Cardiac muscle cell (in vitro differentiated cells and primary cell): ENCODE results near the gene HOXD4. TPM values are rescaled to one million over a fixed set of nuclear protein-coding genes. Genes with fewer than 3 reads are reported as not detected.

Experiments
- DNase-seq, 2 donors: peaks; one replicate each; pipeline versions ENCODE4 v3.0.0 to v3.0.0-alpha.2; 2010 to 2017; ENCODE audit warnings: low read depth in 1 of 2, low spot score in 1 of 2
- H3K27ac ChIP-seq: fragments of 200-600 bp; sonication (generic); 2 replicates; pipeline ENCODE4 v1.5.1; 2016
- H3K27me3 ChIP-seq: fragments of 200-600 bp; sonication (generic); 2 replicates; pipeline ENCODE4 v1.6.0; 2016; ENCODE audit warnings: control low read depth
- H3K36me3 ChIP-seq: fragments of 200-600 bp; sonication (generic); 2 replicates; pipeline ENCODE4 v1.5.1; 2016; ENCODE audit warnings: control low read depth
- H3K4me1 ChIP-seq: fragments of 200-600 bp; sonication (generic); 2 replicates; pipeline ENCODE4 v1.8.1; 2017; ENCODE audit warnings: low read depth, mild to moderate bottlenecking, mixed run types
- H3K4me3 ChIP-seq: fragments of 200-600 bp; sonication (generic); 2 replicates; pipeline ENCODE4 v1.5.1; 2016; ENCODE audit warnings: mild to moderate bottlenecking
- H3K9me3 ChIP-seq: fragments of 200-600 bp; sonication (generic); 2 replicates; pipeline ENCODE4 v1.5.1; 2017; ENCODE audit warnings: low read depth, mild to moderate bottlenecking, control low read depth
- CTCF ChIP-seq: IDR thresholded peaks from 2 replicates; pipeline ENCODE4 v1.5.1; 2012; ENCODE audit warnings: low read depth, mild to moderate bottlenecking, low read length
- polyA plus RNA-seq: library from polyadenylated mRNA; unstranded; fragments of >200 nt; fragmentation: Nextera tagmentation; extraction: Ambion mirVana; gene quantifications from 2 replicates; pipeline ENCODE4 v1.2.1, GENCODE V29; 2016
- total RNA-seq: library from RNA; depleted of rRNA; stranded (reverse); fragments of >200 nt; gene quantifications from 2 replicates; pipeline ENCODE4 v1.2.3, GENCODE V29; 2016

HOXD4 gene
- total and polyA plus RNA-seq, 2 experiments from 2014 or later: not detected

- no peak for TF ChIP-seq CTCF
- Histone ChIP-seq H3K36me3 (no peaks in the 10 kb centered on the region), H3K4me1 (peaks cover 5% of the 10 kb centered on the region), H3K4me3 (no peak overlapping the region), H3K9me3 (no peaks in the 10 kb centered on the region), H3K27me3 (peaks cover 99% of the 10 kb centered on the region), H3K27ac (no peak overlapping the region)
- DNase-seq: peak in 1 of 2 donors; percentile 44
These were observed 46.9 kb upstream of the HOXD4 start for GRCh38 chr2:176104316-176105077.

- peaks cover 5% of the 10 kb centered on the region for H3K4me1 ChIP-seq
- H3K27ac ChIP-seq: no peak overlapping the region
- H3K36me3 ChIP-seq: no peaks in the 10 kb centered on the region
- H3K9me3 ChIP-seq: no peaks in the 10 kb centered on the region
- H3K27me3 ChIP-seq: peaks cover 99% of the 10 kb centered on the region
- no peak overlapping the region for H3K4me3 ChIP-seq
- DNase-seq: no peak
- TF ChIP-seq CTCF: no peak
These were observed 46.1 kb upstream of the HOXD4 start for GRCh38 chr2:176105078-176105729.

GRCh38 chr2:176105730-176106580, 45.4 kb upstream of the HOXD4 start:
- Histone ChIP-seq H3K36me3 (no peaks in the 10 kb centered on the region), H3K27ac (no peak overlapping the region), H3K4me3 (no peak overlapping the region), H3K9me3 (no peaks in the 10 kb centered on the region), H3K4me1 (peaks cover 5% of the 10 kb centered on the region), H3K27me3 (peaks cover 99% of the 10 kb centered on the region)
- no peak for TF ChIP-seq CTCF
- no peak for DNase-seq

GRCh38 chr2:176106581-176107539, 44.5 kb upstream of the HOXD4 start, which contains the start of gene HOXD11:
Gene HOXD11, plus strand, starts transcription at chr2:176107280. Its CDS starts 76 bp downstream, at chr2:176107356.
- Histone ChIP-seq H3K4me1 (peaks cover 5% of the 10 kb centered on the region), H3K36me3 (no peaks in the 10 kb centered on the region), H3K9me3 (no peaks in the 10 kb centered on the region), H3K27me3 (peaks cover 99% of the 10 kb centered on the region), H3K4me3 (peak within 1 kb of the TSS; percentile 13), H3K27ac (no peak within 1 kb of the TSS)
- TF ChIP-seq CTCF: no peak
- peak in 1 of 2 donors; percentile 28 for DNase-seq
